ENCODE results near the gene WWTR1.

Gene WWTR1

DNA sequence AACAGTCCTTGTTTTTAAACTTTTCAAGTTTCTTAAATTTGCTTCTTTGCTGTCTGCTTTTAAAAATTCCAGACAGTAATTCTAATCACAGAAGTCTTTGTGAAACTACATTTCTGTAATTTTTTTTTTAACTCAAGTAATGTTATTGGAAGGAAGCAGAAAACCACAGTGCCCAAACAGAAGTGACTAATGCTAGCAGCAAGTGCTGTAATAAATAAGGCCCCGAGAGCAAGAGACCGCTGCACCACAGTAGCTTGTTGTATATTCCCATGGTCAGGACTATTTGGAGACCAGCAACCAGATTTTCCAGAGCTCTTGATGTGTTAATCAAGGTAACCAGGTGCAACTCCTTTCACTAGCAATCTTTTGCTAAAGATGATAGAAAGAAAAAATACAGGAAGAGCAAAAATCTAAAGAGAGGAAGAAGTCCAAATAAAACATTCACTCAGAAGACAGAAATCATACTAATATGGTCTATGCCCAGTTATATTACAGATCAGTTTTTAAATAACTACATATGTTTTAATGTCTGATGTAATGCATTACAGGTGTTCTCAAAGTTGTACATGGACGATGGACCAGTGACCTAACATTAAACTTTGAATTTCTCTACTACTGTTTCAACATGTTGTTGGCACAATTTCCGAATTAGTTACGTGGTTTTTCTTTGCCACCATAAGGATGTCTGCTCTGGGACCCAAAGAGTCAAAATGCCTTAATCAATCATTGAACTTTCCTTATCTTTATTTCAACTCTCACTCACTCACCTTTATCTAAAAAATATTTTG, 36.4 kb downstream of the WWTR1 start:
- no peak for DNase-seq

DNA sequence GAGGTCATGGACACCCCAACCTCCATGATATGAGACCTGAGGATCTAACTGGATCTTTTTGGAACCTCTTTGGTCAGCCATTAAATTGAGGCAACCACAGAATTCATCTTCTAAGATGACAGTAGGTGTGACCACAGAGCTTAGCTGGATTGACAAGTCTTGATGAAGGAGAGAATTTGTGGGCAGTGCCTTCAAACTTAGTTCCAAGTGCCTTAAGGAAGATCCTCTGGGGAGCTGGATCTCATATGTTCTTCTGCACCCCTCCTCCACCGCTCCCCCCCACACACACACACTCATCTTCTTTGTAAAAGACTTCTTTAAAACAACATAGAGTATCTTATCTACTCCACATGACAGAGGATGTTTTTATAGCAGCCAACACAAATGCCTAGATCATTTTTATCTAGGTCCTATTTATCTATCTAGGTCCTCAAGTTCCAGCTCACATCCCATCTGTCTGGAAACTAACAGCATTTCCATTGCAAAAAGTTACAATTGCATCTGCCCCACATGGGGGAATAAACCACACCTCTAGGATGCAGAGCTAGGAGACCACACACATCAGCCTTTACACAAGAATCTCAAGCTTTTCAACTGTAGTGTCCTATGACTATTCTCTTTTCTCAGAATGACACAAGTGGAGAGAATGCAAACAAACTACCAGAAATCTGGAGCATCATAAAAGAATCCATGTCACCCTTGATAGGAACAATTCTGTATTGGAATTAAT, 37.4 kb downstream of the WWTR1 start:
- DNase-seq = no peak

DNA sequence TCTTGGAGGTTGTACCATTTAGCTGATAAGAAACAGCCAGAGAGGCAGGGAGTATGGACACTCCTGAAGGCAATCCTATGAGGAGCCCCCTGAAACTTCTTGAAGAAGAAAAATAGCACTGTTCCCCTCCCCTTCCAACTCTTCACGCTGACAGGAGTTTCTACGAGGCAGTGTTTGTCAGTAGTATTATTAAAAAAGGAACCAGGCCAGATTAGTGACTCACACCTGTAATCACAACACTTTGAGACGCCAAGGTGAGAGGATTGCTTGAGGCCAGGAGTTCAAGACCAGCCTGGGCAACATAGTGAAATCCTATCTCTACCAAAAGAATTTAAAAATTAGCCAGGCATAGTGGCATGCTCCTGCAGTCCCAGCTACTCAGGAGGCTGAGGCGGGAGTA, 38.7 kb downstream of the WWTR1 start:
- no peak for DNase-seq

DNA sequence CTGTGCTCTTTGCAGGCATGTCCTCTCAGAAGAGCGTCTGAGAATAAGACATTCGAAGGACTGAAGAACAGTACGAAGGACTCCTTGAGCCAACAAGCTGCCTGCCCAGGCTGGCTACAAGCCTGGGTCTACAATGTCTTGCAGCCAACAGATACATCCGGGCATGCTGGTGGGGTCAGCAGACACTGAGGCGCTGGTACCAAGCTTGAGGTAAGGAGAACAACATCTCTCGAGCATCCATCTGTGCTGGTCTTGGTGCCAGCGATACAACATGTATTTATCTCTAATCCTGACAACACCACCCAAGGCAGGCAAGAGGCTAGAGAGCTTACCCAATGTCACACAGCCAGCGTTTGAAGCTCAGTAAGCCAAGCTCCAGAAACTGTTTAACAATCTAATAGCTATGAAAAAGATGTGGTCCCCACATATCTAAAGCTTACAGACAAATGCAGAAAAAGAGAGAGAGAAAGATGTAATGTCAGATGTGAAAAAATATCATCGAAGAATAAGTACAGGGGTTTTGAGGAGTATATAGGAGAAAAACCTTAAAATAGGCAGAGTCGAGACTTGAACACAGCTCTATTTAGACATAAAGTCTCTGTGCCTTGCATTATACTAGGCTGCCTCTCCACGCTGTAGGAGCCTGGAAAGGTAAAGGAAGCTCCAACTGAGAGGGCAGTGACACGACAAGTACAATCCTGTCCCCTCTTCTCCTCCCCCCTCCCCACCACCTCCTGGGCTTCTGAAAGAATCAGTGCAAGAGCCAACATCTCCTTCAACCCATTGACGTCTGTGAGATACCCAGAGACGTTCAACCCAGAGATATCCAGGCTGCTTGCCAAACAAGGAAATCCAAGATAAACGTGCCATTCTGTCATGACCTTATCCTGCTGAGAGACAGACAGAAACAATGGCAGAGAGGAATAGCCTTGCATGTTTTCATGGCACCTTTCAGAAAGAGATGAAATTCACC, 39.4 kb downstream of the WWTR1 start:
- DNase-seq = peak in 10 of 14 donors; percentile 10 to 67 (median 26)

DNA sequence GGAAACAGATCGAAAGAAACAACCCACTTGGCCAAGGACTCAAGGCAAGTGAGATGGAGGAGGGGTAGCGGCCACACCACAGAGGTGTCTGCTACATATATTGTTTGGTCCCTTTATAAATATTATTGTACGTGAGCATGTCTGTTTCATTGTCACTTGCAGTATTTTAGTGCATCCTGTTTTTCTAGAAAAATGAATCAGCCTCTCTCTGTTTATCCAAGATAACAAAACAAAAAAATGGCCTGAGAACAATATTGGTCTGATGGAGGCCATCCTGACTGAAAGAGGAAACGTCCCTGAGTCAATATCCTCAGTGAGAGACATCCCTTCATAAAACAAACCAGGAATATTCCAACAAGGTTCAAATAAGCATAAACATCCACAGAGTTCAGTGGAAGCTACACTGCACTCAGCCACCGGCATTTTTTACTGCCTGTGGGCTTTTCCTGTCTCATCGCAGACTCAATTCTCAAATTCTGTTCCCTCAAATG, 42.0 kb downstream of the WWTR1 start:
- no peak for DNase-seq

DNA sequence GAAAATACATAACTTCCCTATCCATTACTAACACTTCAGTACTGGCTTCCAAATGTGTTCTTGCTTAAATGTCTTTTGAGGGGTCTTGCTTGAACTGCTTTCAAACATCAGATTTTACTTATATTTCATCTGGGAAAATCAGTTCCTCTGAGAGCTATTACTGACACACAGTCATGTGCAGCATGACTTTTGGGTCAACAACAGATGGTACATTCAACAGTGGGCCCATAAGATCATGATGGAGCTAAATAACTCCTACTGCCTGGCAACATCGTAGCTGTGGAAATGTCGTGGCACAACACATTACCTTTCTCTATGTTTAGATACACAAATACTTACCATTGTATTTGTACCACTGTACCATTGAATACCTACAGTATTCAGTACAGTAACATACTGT, 43.8 kb downstream of the WWTR1 start:
- DNase-seq = no peak

DNA sequence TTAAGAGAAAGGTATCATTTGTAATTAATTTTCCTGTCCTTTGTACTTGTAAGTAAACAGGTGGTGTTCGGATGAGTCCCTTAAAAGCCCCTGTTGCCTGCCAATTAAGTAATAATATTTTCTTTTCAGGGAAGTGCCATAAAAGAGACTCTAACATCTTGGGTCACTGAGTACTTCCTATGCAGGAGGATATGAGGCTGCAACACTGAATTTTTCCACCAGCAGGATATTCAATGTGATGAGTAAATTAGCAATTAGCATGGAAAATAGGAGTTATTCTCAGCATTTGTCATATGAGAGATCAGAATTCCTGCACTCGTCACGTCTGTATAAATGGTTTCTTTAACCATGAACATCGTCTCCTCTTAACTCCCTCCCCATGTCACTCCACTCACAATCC, 45.4 kb downstream of the WWTR1 start:
- DNase-seq = no peak

DNA sequence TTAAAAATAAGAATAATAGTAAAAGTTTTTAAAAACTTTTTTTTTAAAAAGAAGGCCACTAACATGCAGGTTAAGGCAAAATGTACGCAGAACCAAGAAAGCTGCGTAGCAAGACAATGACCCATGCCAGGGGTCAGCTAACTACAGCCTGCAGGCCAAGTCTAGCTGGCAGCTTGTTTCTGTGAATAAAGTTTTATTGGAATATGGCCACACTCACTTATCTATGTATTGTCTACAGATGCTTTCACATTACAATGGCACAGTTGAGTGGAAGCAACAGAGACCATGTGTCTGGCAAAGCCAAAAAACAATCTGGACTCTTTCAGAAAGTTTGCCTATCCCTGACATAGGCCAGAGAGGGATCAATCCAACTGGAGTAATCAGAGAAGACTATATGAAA, 46.7 kb downstream of the WWTR1 start:
- DNase-seq = no peak

DNA sequence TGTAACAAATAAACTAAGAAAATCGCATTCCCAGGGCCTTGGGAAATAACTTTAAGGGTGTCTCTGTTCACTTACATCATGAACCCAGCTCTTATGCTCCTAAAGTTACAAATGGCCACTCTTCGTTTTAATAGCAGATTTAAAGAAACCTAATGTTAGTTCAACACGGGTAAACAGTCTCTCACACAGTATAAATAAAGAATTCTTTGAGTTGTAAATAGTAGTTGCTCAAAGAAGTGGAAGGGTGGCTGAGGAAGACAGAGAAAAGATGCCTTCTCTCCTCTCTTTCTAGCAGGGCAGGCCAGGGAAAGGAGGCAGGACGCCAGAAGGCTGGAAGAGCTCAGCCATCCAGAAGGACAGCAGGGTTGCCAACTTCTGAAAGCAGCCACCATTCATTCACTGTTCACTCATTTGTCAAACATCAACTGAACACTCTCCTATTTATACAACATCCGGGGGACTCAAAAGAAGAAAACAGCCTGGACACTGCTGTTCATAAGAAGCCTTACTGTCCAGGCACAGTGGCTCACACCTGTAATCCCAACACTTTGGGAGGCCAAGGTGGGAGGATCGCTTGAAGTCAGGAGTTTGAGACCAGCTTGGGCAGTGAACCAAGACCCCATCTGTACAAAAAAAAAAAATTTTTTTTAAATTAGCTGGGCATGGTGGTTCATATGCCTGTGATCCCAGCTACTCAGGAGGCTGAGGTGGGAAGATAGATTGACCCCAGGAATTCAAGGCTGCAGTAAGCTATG, 47.3 kb downstream of the WWTR1 start:
- DNase-seq = peak in 10 of 14 donors; percentile 5 to 50 (median 20)

DNA sequence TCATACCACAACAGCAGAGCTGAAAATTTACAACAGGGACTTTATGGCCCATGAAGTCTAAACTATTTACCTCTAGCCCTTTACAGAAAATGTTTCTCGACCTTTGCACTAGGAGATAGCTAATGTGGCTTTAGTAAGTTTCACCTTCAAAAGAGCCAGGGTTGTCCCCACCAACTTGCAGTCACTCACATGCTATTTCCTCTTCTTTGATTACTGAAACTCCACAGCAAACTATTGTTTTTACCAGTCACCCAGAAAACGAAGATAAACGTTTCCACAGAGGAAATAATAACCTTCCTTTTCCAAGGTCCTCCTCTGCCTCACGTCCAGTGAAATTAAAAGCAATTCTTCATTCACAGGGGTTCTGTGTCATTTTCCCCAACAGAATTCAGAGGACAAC, 48.2 kb downstream of the WWTR1 start:
- DNase-seq = no peak

DNA sequence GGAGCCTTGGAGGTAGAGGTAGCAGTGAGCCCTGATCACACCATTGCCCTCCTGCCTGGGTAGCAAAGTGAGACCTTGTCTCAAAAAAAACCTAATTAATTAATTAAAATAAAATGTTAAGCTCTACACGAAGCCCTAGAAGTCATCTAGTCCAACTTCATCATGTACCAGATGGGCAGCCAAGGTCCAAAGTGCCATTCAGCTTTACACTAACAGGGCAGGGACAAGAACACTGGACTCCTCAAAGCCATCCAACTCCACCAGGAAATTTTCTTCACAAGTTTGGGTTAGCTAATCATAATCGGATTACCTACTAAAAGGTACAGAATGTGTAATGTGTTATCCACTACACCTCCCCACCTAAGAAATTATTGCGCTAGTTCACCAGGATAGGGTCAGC, 48.8 kb downstream of the WWTR1 start:
- DNase-seq = no peak

DNA sequence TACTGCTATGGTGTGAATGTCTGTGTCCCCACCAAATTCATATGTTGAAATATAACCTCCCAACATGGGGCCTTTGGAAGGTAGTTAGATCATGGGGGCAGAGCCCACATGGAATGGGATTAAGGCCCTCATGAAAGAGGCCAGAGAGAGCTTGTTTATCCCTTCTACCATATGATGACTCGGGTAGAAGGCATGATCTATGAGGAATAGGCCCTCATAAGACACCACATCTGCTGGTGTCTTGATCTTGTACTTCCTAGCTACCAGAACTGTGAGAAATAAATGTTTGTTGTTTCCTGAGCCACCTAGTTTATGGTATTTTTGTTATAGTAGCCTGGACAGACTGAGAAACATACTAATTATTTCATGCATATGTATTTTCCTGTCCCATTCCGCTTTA, 51.9 kb downstream of the WWTR1 start:
- DNase-seq = no peak

DNA sequence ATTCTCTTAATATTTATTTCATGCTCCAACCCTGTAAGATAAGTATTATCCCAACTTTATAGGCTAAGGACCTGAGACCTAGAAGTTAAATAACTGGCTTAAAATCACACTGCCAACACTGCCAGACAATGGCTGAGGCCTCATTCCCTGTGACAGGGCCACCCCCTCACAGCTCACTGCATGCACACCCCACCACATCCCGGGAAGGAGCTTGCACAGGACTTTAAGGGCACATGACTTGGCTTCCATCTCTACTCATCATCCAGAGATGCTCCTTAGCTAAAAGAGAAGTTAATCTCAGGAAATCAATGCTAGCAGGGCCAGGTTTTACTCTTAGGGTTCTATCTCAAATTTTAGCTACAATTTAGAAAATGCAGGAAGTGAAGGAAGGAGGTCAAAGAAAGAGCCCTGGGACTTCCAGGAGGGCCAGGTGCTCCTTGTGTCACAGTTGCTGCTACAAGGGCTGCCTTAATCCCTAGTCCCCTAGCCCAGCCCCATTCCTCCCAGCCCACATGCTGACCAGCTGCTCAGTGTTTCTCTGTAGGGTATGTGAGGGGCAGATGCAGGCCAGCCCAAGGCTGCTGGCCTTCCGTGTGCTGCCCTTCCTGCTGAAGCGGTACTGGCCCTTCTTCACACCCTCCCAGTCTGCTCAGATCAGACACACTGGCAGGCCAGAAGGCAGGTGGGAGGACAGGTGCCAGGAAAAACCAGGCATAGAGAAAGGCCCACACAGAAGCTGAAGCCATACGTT, 53.5 kb downstream of the WWTR1 start:
- peak in 1 of 14 donors; percentile 6 for DNase-seq

DNA sequence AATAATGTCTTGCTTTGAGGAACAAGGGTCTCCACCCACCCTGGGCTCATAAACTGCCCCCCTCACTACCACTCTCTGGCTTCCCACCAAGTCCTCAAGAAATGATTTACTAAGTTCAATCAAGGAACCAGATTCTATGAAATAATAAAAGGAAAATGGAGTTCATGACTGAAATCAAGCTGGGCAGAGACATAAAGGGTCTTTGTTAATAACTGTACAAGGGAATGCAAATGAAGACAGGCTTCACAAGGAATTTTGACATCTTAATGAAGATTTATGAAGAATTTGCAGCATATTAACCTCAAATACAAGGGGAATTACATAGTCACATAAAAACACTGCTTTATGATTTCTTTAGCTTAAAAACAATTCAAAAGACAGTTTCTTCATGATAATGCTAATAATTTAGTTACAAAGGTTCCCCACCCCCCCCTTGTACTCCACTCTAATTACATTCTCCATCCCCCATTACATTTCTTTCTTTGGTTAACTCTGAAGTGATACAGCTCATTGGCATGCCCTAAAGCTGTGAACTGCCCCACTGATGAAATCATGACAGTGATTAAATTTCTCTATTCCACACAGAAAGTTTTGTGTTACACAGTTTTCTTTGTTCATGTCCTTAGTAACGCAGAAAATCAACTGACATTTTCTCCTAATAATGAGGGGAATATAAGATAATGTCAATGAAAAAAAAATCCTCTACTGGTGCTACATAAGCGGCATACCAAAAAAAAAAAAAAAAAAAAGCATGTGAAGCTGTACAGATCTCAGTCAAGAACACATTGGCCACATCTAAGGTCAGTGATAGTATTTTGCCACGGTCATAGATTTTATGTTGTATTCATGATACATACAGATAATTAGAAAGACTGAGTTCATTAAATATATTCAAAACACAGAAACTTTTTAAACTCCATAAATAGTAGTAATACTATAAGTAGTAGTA, 54.4 kb downstream of the WWTR1 start:
- no peak for DNase-seq

DNA sequence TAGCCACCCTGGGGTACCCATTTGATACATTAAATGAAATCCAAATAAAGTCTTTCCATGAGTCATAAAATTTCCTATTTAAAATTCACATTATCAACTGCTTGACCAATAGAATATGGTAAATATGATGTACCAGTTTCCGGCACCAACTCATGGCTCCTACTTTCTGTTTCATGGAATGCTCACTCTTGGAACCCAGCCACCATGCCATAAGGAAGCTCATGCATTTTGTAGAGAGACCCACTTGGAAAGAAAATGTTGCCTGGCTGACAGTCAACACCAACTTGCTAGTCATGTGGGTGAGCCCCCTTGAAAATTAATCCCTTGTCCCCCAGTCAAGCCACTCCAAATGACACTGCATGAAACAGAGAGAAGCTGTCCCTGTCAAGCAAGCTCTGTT, 57.2 kb downstream of the WWTR1 start:
- DNase-seq = no peak

DNA sequence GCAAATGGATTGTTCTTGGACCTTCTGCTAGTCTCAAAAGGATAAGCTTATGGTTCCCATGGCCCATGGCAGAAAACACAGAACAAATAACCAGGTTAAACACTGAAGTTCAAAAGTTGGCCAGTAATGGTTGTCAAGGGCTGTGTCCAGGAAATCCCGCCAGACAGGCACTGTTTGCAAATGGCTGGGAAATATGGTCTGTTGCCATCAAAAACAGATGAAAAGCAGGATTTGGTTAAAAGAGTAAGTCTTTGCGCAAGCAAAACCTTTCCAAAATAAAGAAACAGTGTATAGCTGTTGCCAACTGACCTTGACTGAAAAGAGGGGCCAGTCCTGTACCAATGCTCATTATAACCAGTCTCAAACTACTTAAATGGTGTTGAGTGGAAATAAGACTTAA, 58.6 kb downstream of the WWTR1 start:
- peak in 3 of 14 donors; percentile 12 to 24 (median 14) for DNase-seq

DNA sequence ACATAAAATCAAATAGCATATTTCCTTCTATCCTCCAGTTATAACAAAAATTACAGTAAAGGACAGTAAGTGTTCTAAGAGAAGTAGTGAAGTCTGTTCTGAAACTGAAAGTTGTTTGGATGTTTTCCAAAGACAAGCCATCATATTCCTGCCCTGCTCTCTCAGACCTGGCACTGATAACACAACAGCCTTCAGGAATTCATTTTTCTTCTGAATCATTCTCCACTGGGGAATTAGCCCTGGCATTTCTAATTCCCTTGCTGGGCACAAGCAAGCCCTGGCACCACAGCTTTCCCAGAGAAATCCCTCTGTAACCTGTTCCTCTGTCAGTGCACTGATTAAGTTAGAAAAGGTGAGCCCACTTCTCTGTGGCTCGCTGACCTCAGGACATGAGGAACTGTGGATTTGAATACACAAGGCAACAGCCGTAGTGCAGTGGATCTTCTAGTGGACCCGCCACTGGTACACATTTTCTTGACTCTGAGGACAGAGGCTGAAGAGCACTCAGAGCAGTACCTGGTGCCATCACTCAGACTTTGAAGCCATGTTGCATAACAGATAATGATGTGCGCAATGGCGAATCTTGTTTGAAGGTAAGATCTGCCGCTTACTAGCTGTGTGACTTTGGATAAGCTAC, 61.6 kb downstream of the WWTR1 start:
- no peak for DNase-seq

DNA sequence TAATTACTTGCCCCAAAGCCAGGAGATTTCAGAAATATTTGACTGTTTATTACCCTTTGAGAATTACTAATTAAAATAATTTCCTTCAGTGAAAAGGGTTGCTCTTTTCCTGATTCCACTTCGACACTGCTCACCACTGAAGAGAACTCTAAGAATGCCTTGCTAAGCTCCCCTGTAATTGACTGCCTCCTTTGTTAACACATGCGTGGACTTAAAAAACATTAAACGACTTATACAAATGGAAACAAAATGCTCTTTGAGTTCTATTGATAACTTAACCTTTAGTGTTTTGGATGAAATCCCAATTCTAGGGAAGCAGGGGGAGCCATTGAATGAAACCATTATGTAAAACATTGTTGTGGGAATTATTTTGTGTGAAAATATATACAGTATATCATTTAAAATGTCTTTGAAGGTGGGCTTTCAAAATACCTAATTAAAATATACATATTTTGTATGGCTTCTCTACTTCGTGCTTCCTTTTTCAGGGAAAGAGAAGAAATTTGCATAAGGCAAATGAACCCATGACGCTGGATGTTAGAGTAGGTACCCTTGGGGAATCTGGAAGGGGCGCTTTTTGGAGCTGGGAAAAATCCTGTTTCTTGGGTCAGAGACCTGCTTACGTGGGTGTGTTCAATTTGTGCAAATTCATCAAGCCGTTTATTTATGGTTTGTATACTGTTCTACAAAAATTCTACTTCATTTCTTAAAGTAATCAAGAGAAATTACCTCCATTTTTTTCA, 64.2 kb downstream of the WWTR1 start:
- no peak for DNase-seq

DNA sequence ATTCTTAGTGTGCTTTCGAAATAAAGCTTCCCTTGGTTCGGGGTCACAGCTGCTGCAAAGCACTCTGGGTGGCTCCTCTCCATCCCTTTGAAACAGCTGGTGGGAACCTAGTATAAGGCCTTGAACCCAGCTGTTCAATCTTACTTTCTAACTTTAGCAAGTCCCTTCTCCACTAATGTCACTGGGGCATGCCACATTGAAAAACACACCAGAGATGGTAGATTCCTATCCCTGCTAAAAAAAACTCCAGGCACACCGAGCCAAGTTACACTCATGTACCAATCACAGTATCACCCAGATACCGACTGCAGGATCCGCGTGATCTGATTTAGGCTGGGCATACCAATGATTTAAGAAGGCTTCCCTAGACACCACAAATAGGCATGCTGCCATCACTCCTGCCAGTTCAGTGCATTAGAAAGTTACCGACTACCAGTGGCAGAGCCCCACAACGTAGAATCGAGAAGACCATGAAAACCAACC, 65.0 kb downstream of the WWTR1 start:
- DNase-seq = no peak
